ENCODE data around the gene FAM241A. TPM values are rescaled to one million over a fixed set of nuclear protein-coding genes. Genes with fewer than 3 reads are reported as not detected.

FAM241A gene
- total and polyA plus RNA-seq, 8 donors, result 0.58 to 8.4 (median 3.1) TPM; not detected in 1

DNA sequence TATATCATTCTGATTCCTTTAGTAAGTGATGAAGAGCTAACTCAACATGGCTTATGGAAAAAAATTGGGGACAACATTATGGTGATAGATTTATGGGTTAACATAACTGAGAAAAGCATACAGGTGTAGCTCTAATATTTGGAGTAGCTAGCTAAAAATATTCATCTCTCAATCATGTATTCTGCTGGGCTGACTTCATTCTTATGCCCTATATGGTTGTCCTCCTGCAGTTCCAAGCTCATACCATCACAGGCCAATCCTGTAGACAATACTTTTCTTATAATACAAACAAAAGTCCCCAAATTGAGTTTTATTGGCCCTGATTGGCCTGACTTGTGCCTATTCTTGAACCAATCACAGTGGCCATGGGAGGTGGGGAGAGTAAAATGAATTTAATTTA is 6.7 kb upstream of the FAM241A start:
- H3K27me3 ChIP-seq, result no peaks in the 10 kb centered on the region
- H3K9me3 ChIP-seq, result no peaks in the 10 kb centered on the region
- no peaks in the 10 kb centered on the region for H3K36me3 ChIP-seq
- TF ChIP-seq, protein P1, sequence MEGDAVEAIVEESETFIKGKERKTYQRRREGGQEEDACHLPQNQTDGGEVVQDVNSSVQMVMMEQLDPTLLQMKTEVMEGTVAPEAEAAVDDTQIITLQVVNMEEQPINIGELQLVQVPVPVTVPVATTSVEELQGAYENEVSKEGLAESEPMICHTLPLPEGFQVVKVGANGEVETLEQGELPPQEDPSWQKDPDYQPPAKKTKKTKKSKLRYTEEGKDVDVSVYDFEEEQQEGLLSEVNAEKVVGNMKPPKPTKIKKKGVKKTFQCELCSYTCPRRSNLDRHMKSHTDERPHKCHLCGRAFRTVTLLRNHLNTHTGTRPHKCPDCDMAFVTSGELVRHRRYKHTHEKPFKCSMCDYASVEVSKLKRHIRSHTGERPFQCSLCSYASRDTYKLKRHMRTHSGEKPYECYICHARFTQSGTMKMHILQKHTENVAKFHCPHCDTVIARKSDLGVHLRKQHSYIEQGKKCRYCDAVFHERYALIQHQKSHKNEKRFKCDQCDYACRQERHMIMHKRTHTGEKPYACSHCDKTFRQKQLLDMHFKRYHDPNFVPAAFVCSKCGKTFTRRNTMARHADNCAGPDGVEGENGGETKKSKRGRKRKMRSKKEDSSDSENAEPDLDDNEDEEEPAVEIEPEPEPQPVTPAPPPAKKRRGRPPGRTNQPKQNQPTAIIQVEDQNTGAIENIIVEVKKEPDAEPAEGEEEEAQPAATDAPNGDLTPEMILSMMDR (IDR thresholded peaks at IDR 0.05), result no peak
- no peak for TF ChIP-seq EP300 (IDR thresholded peaks at IDR 0.05)
- TF ChIP-seq POLR2AphosphoS5 (IDR thresholded peaks at IDR 0.05), result no peak
- TF ChIP-seq POLR2A (IDR thresholded peaks at IDR 0.05), result no peak
- DNase-seq, result no peak
- peaks cover 0 to 11% (median 2%) of the 10 kb centered on the region in 4 donors for H3K4me1 ChIP-seq
- intact Hi-C loops (cut with DNase I; ENCODE audit: low total_unique reads), result no loop called here
- no peak overlapping the region for H3K27ac ChIP-seq
- H3K4me3 ChIP-seq, result no peak overlapping the region

GRCh38 chr4:112140536-112140935 is 4.7 kb upstream of the FAM241A start:
- H3K27me3 ChIP-seq, result no peaks in the 10 kb centered on the region
- no peaks in the 10 kb centered on the region for H3K36me3 ChIP-seq
- peak overlapping the region in 1 of 5 donors; percentile 68 for H3K27ac ChIP-seq
- 35 to 63% (median 42%) methylated on average over 2 of the region's 2 CpGs for WGBS, 5 donors
- peaks cover 0 to 16% (median 4%) of the 10 kb centered on the region in 4 donors for H3K4me1 ChIP-seq
- TF ChIP-seq POLR2AphosphoS5 (IDR thresholded peaks at IDR 0.05), result no peak
- no peak for TF ChIP-seq EP300 (IDR thresholded peaks at IDR 0.05)
- no peak for TF ChIP-seq POLR2A (IDR thresholded peaks at IDR 0.05)
- TF ChIP-seq, protein P1 (IDR thresholded peaks at IDR 0.05), result no peak
- intact Hi-C loops (cut with DNase I; ENCODE audit: low total_unique reads), result no loop called here
- no peaks in the 10 kb centered on the region for H3K9me3 ChIP-seq
- no peak for DNase-seq
- no peak overlapping the region for H3K4me3 ChIP-seq

DNA sequence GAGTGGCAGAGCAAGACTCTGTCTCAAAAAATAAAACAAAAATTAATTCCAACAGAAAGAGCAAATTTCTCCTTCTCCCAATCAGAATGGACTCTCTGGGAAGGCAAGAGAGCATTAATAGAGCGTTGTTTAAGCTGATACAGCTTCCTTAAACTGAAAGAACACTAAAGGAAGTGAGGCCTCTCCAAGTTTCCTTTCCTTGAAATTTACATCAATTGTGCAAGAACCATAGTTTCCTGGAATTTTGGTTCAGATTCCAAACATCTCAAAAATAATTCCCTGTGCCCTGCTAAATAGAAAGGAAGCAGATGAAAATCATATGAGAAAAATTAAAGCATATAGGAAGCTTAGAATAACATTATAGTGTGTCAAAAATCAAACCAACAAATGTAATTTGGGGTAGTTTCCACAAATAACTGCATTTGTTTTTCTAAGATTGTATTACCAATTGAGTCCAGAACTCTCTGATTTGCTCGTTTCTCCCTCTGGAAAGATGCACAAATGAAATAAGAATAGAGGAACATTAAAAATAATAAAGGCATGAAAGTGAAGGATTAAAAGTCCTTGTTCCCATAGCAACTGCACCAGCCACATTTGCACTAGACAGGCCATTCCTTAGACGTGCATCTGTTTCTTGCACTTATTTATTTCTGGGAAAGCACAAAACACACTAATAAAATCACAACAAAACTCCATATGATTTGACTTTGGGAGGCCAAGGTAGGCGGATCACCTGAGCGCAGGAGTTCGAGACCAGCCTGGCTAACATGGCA is 3.7 kb upstream of the FAM241A start:
- Histone ChIP-seq H3K4me3 (no peak overlapping the region), H3K9me3 (no peaks in the 10 kb centered on the region), H3K36me3 (no peaks in the 10 kb centered on the region), H3K4me1 (peaks cover 3 to 19% (median 7%) of the 10 kb centered on the region in 4 donors), H3K27me3 (no peaks in the 10 kb centered on the region), H3K27ac (peak overlapping the region in 2 of 5 donors; percentile 39 to 68)
- intact Hi-C loops (cut with DNase I; ENCODE audit: low total_unique reads), result no loop called here
- DNase-seq, result no peak
- TF ChIP-seq POLR2A (IDR thresholded peaks at IDR 0.05) (no peak), POLR2AphosphoS5 (IDR thresholded peaks at IDR 0.05) (no peak)
- TF ChIP-seq, protein P1 (IDR thresholded peaks at IDR 0.05), result no peak
- WGBS, 5 donors, result 60 to 75% (median 64%) methylated on average over 6 of the region's 6 CpGs

DNA sequence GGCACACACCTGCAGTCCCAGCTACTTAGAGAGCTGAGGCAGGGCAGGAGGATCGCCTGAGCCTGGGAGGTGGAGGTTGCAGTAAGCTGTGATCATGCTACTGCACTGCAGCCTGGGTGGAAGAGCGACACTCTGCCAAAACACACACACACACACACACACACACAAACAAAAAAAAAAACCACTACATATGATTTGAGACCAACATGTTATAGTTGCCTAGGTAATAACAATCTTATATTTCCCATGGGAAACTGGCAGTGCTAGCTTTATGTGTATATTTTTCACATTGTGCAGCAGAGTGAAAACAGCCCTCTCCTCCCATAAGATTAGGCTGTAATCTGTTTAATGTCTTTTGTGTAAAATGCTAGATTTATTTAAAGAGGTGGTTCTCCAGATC is 3.1 kb upstream of the FAM241A start:
- H3K36me3 ChIP-seq, result no peaks in the 10 kb centered on the region
- intact Hi-C loops (cut with DNase I; ENCODE audit: low total_unique reads), result no loop called here
- no peak for DNase-seq
- peak overlapping the region in 1 of 5 donors; percentile 68 for H3K27ac ChIP-seq
- TF ChIP-seq POLR2AphosphoS5 (IDR thresholded peaks at IDR 0.05) (no peak), POLR2A (IDR thresholded peaks at IDR 0.05) (no peak), EP300 (IDR thresholded peaks at IDR 0.05) (no peak)
- TF ChIP-seq, protein P1 (IDR thresholded peaks at IDR 0.05), result no peak
- H3K27me3 ChIP-seq, result no peaks in the 10 kb centered on the region
- no peaks in the 10 kb centered on the region for H3K9me3 ChIP-seq
- no peak overlapping the region for H3K4me3 ChIP-seq
- peaks cover 4 to 25% (median 11%) of the 10 kb centered on the region in 4 donors for H3K4me1 ChIP-seq
- WGBS, 5 donors, result 41 to 80% (median 57%) methylated on average over 2 of the region's 2 CpGs
